Parathyroid adenoma (tissue), 2 donors: Measurements from ENCODE around the gene ACAP3.
"Not testable (repeated sequence)": the region's sequence is repeated elsewhere in the genome, so short reads cannot be mapped to it uniquely, and the experiment has no call there.

Experiments used
- H2AFZ ChIP-seq: fragments of 300-600 bp; sonication (generic); one replicate; pipeline ENCODE4 v1.7.0; 2017; ENCODE audit warnings: antibody characterized with exemption, mild to moderate bottlenecking
- H3K27ac ChIP-seq: fragments of 300-600 bp; sonication (generic); one replicate; pipeline ENCODE4 v1.7.0; 2017
- H3K27me3 ChIP-seq: fragments of 300-600 bp; sonication (generic); one replicate; pipeline ENCODE4 v1.7.0; 2017; ENCODE audit warnings: low read length; ENCODE audit not compliant: control insufficient read depth, insufficient read depth
- H3K36me3 ChIP-seq: fragments of 300-600 bp; sonication (generic); one replicate; pipeline ENCODE4 v1.7.0; 2017; ENCODE audit warnings: low read length; ENCODE audit not compliant: control insufficient read depth, insufficient read depth
- H3K4me1 ChIP-seq: fragments of 300-600 bp; sonication (generic); one replicate; pipeline ENCODE4 v1.7.0; 2017; ENCODE audit warnings: control low read depth
- H3K4me2 ChIP-seq: fragments of 300-600 bp; sonication (generic); one replicate; pipeline ENCODE4 v1.7.0; 2017; ENCODE audit warnings: low read length
- H3K4me3 ChIP-seq: fragments of 300-600 bp; sonication (generic); one replicate; pipeline ENCODE4 v1.7.0; 2017; ENCODE audit warnings: low read depth, low read length
- H3K79me2 ChIP-seq: fragments of 300-600 bp; sonication (generic); one replicate; pipeline ENCODE4 v1.7.0; 2017; ENCODE audit warnings: control low read depth
- H3K9ac ChIP-seq: fragments of 300-600 bp; sonication (generic); one replicate; pipeline ENCODE4 v1.7.0; 2017; ENCODE audit warnings: mild to moderate bottlenecking
- H3K9me3 ChIP-seq: fragments of 300-600 bp; sonication (generic); one replicate; pipeline ENCODE4 v1.7.0; 2017; ENCODE audit warnings: low read length; ENCODE audit not compliant: control insufficient read depth
- CTCF ChIP-seq: fragments of 300-600 bp; sonication (generic); IDR thresholded peaks from one replicate; pipeline ENCODE4 v1.7.0; 2017; ENCODE audit warnings: antibody characterized with exemption, mild to moderate bottlenecking
- donor health status: primary hyperparathyroidism.

The ACAP3 gene

GRCh38 chr1:1318777-1319645, 11.3 kb upstream of the ACAP3 start:
- H3K9me3 ChIP-seq = no peaks in the 10 kb centered on the region
- no peak overlapping the region for H2AFZ ChIP-seq
- H3K9ac ChIP-seq = no peak overlapping the region
- TF ChIP-seq CTCF = no peak
- H3K4me3 ChIP-seq = no peak overlapping the region
- H3K27me3 ChIP-seq = no peaks in the 10 kb centered on the region
- no peak overlapping the region for H3K4me2 ChIP-seq
- H3K36me3 ChIP-seq = no peaks in the 10 kb centered on the region
- H3K4me1 ChIP-seq = no peaks in the 10 kb centered on the region
- H3K79me2 ChIP-seq = peaks cover 18% of the 10 kb centered on the region
- no peak overlapping the region for H3K27ac ChIP-seq

- no peak overlapping the region for H3K27ac ChIP-seq
- H3K9me3 ChIP-seq = no peaks in the 10 kb centered on the region
- TF ChIP-seq CTCF = no peak
- no peak overlapping the region for H3K9ac ChIP-seq
- H2AFZ ChIP-seq = no peak overlapping the region
- no peaks in the 10 kb centered on the region for H3K36me3 ChIP-seq
- no peak overlapping the region for H3K4me3 ChIP-seq
- H3K4me1 ChIP-seq = no peaks in the 10 kb centered on the region
- H3K79me2 ChIP-seq = peaks cover 14% of the 10 kb centered on the region
- no peaks in the 10 kb centered on the region for H3K27me3 ChIP-seq
- H3K4me2 ChIP-seq = no peak overlapping the region
These were observed 10.5 kb upstream of the ACAP3 start for GRCh38 chr1:1318131-1318652.

- no peak overlapping the region for H3K9ac ChIP-seq
- H3K4me1 ChIP-seq = no peaks in the 10 kb centered on the region
- no peaks in the 10 kb centered on the region for H3K36me3 ChIP-seq
- no peak overlapping the region for H2AFZ ChIP-seq
- no peak overlapping the region for H3K27ac ChIP-seq
- no peaks in the 10 kb centered on the region for H3K27me3 ChIP-seq
- H3K9me3 ChIP-seq = no peaks in the 10 kb centered on the region
- TF ChIP-seq CTCF = no peak
- no peak overlapping the region for H3K4me3 ChIP-seq
- H3K4me2 ChIP-seq = no peak overlapping the region
- H3K79me2 ChIP-seq = peaks cover 9% of the 10 kb centered on the region
These were observed 9.7 kb upstream of the ACAP3 start for GRCh38 chr1:1317420-1317819.

GRCh38 chr1:1316199-1316598, 8.5 kb upstream of the ACAP3 start:
- H3K36me3 ChIP-seq, H3K4me3 ChIP-seq, H2AFZ ChIP-seq, H3K4me1 ChIP-seq, H3K4me2 ChIP-seq, H3K9me3 ChIP-seq, H3K27me3 ChIP-seq, H3K9ac ChIP-seq, H3K27ac ChIP-seq, H3K79me2 ChIP-seq: not testable (repeated sequence)

- H3K79me2 ChIP-seq = no peaks in the 10 kb centered on the region
- no peak overlapping the region for H2AFZ ChIP-seq
- no peaks in the 10 kb centered on the region for H3K36me3 ChIP-seq
- no peaks in the 10 kb centered on the region for H3K9me3 ChIP-seq
- H3K4me1 ChIP-seq = no peaks in the 10 kb centered on the region
- H3K27ac ChIP-seq = no peak overlapping the region
- H3K27me3 ChIP-seq = no peaks in the 10 kb centered on the region
- no peak overlapping the region for H3K4me2 ChIP-seq
- H3K4me3 ChIP-seq = no peak overlapping the region
- no peak for TF ChIP-seq CTCF
- H3K9ac ChIP-seq = no peak overlapping the region
These were observed 7.8 kb upstream of the ACAP3 start for GRCh38 chr1:1315435-1315954.
